ENCODE measurements around the gene RALB. TPM values are rescaled to one million over a fixed set of nuclear protein-coding genes. Genes with fewer than 3 reads are reported as not detected.

The RALB gene
- total RNA-seq, 1 donor from 2014 or later, result 23.5 TPM

DNA sequence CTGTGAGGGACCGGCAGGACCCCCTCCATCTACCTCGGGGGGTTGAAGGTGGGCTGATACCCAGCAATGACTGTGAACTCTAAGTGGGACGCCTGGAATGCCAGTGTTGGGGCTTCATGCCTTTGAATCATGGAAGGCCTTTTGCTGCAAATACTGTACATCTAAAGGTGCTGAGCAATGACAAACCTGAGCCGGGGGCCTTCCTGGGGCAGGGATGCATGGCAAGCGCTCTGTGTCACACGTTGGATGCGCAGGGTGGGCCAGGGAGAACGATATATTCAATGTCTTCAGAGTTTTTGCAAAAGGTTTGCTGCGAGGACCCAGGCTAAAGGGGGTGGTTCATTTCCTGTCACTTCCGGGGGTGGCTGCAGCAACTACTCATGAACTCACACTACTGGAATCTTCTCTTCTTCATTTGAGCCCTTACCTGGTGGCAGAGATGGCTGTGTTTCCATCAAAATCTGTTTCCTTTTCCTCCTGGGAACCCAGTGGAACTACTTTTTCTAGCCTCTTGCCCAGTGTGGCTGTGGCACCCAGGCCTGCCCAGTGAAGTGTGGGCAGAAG is 69.2 kb downstream of the RALB start:
- peaks cover 3% of the 10 kb centered on the region for H3K4me1 Mint-ChIP-seq (ENCODE audit: low read depth)
- H3K27ac Mint-ChIP-seq (ENCODE audit: unreplicated experiment), result no peak overlapping the region
- DNase-seq (ENCODE audit: low spot score), result no peak
- no peaks in the 10 kb centered on the region for H3K9me3 Mint-ChIP-seq (ENCODE audit: low read depth)
- TF ChIP-seq, protein P1, sequence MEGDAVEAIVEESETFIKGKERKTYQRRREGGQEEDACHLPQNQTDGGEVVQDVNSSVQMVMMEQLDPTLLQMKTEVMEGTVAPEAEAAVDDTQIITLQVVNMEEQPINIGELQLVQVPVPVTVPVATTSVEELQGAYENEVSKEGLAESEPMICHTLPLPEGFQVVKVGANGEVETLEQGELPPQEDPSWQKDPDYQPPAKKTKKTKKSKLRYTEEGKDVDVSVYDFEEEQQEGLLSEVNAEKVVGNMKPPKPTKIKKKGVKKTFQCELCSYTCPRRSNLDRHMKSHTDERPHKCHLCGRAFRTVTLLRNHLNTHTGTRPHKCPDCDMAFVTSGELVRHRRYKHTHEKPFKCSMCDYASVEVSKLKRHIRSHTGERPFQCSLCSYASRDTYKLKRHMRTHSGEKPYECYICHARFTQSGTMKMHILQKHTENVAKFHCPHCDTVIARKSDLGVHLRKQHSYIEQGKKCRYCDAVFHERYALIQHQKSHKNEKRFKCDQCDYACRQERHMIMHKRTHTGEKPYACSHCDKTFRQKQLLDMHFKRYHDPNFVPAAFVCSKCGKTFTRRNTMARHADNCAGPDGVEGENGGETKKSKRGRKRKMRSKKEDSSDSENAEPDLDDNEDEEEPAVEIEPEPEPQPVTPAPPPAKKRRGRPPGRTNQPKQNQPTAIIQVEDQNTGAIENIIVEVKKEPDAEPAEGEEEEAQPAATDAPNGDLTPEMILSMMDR (IDR thresholded peaks at IDR 0.05), result no peak
- peaks cover 1% of the 10 kb centered on the region for H3K36me3 Mint-ChIP-seq (ENCODE audit: low read depth)
- H3K4me3 Mint-ChIP-seq (ENCODE audit: unreplicated experiment), result no peak overlapping the region
- H3K27me3 Mint-ChIP-seq (ENCODE audit: low read depth), result peaks cover 18% of the 10 kb centered on the region

- Mint-ChIP-seq H3K36me3 (ENCODE audit: low read depth) (peaks cover 3% of the 10 kb centered on the region), H3K9me3 (ENCODE audit: low read depth) (no peaks in the 10 kb centered on the region), H3K27me3 (ENCODE audit: low read depth) (peaks cover 22% of the 10 kb centered on the region), H3K4me3 (ENCODE audit: unreplicated experiment) (no peak overlapping the region), H3K4me1 (ENCODE audit: low read depth) (peaks cover 3% of the 10 kb centered on the region), H3K27ac (ENCODE audit: unreplicated experiment) (no peak overlapping the region)
- TF ChIP-seq, protein P1 (IDR thresholded peaks at IDR 0.05), result no peak
- DNase-seq (ENCODE audit: low spot score), result no peak
Observed at GRCh38 chr2:120322329-120322728, 69.7 kb downstream of the RALB start.

GRCh38 chr2:120323214-120323613 is 70.6 kb downstream of the RALB start:
- H3K36me3 Mint-ChIP-seq (ENCODE audit: low read depth), result peaks cover 3% of the 10 kb centered on the region
- peaks cover 3% of the 10 kb centered on the region for H3K4me1 Mint-ChIP-seq (ENCODE audit: low read depth)
- TF ChIP-seq, protein P1 (IDR thresholded peaks at IDR 0.05), result no peak
- H3K27me3 Mint-ChIP-seq (ENCODE audit: low read depth), result peaks cover 25% of the 10 kb centered on the region
- DNase-seq (ENCODE audit: low spot score), result no peak
- H3K27ac Mint-ChIP-seq (ENCODE audit: unreplicated experiment), result no peak overlapping the region
- no peak overlapping the region for H3K4me3 Mint-ChIP-seq (ENCODE audit: unreplicated experiment)
- H3K9me3 Mint-ChIP-seq (ENCODE audit: low read depth), result no peaks in the 10 kb centered on the region

- no peak overlapping the region for H3K4me3 Mint-ChIP-seq (ENCODE audit: unreplicated experiment)
- H3K9me3 Mint-ChIP-seq (ENCODE audit: low read depth), result no peaks in the 10 kb centered on the region
- peaks cover 28% of the 10 kb centered on the region for H3K27me3 Mint-ChIP-seq (ENCODE audit: low read depth)
- peaks cover 1% of the 10 kb centered on the region for H3K4me1 Mint-ChIP-seq (ENCODE audit: low read depth)
- no peak for DNase-seq (ENCODE audit: low spot score)
- H3K27ac Mint-ChIP-seq (ENCODE audit: unreplicated experiment), result no peak overlapping the region
- TF ChIP-seq, protein P1 (IDR thresholded peaks at IDR 0.05), result no peak
- H3K36me3 Mint-ChIP-seq (ENCODE audit: low read depth), result peaks cover 3% of the 10 kb centered on the region
Observed at GRCh38 chr2:120323807-120324399, 71.3 kb downstream of the RALB start.

DNA sequence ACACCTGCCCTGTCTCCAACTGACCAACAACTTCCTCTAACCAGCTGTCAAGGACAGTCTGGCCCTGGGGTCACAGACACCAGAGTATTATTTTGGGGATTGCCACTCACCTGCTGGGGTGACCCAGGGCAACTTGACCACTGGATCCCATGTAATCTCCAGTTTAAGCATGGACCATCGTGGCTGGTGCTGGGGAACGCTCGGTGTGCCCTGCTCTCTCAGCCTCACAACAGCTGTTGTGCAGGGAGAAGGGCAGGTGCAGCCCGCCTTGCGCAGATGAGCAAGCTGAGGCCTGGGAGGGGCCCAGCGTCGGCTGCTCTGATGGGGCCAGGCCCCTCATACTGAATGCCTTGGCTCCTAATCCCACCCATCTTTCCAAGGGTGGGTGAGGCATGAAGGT is 72.3 kb downstream of the RALB start:
- Mint-ChIP-seq H3K9me3 (ENCODE audit: low read depth) (no peaks in the 10 kb centered on the region), H3K4me1 (ENCODE audit: low read depth) (no peaks in the 10 kb centered on the region), H3K27me3 (ENCODE audit: low read depth) (peaks cover 33% of the 10 kb centered on the region), H3K36me3 (ENCODE audit: low read depth) (peaks cover 3% of the 10 kb centered on the region), H3K27ac (ENCODE audit: unreplicated experiment) (no peak overlapping the region), H3K4me3 (ENCODE audit: unreplicated experiment) (no peak overlapping the region)
- DNase-seq (ENCODE audit: low spot score), result no peak
- TF ChIP-seq, protein P1 (IDR thresholded peaks at IDR 0.05), result no peak
